WTC11 (cell line): Measurements from ENCODE around the gene AUP1. TPM values are rescaled to one million over a fixed set of nuclear protein-coding genes. Genes with fewer than 3 reads are reported as not detected.

Experiments used
- ATAC-seq: fragments of 200-7000 bp; cut with Tn5 transposase; 2 replicates; pipeline ENCODE4 v1.10.0; 2021; ENCODE audit warnings: mild to moderate bottlenecking, moderate library complexity
- CTCF ChIA-PET: fragments of 300-600 bp; sonication (Branson Sonifier 250); formaldehyde crosslinking; loops from one replicate; lab custom pipeline; 2021; ENCODE audit warnings: antibody characterized with exemption; lab: Charles Lee
- POLR2A ChIA-PET: fragments of 350-600 bp; sonication (Branson Sonifier 250); formaldehyde crosslinking; loops from one replicate; lab custom pipeline; 2021; ENCODE audit warnings: antibody characterized with exemption; lab: Charles Lee
- DNase-seq: peaks from one replicate; pipeline ENCODE4 v3.0.0; 2021; ENCODE audit warnings: low spot score
- H3K27ac Mint-ChIP-seq: 2 replicates; pipeline ENCODE4 v1.8.0; 2021; ENCODE audit warnings: mixed read lengths
- H3K27me3 Mint-ChIP-seq: 2 replicates; pipeline ENCODE4 v1.8.0; 2021; ENCODE audit warnings: low read depth, mild to moderate bottlenecking, moderate library complexity, mixed read lengths
- H3K36me3 Mint-ChIP-seq: 2 replicates; pipeline ENCODE4 v1.8.0; 2021; ENCODE audit warnings: mixed read lengths
- H3K4me1 Mint-ChIP-seq: 2 replicates; pipeline ENCODE4 v1.8.0; 2022; ENCODE audit warnings: mixed read lengths
- H3K4me3 Mint-ChIP-seq: 2 replicates; pipeline ENCODE4 v1.8.0; 2021; ENCODE audit warnings: mild to moderate bottlenecking, moderate library complexity, mixed read lengths
- H3K9me3 Mint-ChIP-seq: 2 replicates; pipeline ENCODE4 v1.8.0; 2021; ENCODE audit warnings: mixed read lengths
- ATF1 ChIP-seq: sonication (generic); formaldehyde crosslinking; IDR thresholded peaks from 2 replicates; pipeline ENCODE4 v1.8.1; 2023; ENCODE audit warnings: mild to moderate bottlenecking, moderate library complexity, missing genetic modification reagents
- CREB1 ChIP-seq: sonication (generic); formaldehyde crosslinking; IDR thresholded peaks from 2 replicates; pipeline ENCODE4 v1.8.0; 2023; ENCODE audit warnings: mild to moderate bottlenecking, missing genetic modification reagents
- E2F1 ChIP-seq: sonication (generic); formaldehyde crosslinking; IDR thresholded peaks from 2 replicates; pipeline ENCODE4 v1.8.0; 2022; ENCODE audit warnings: mild to moderate bottlenecking, missing genetic modification reagents
- ETV6 ChIP-seq: sonication (generic); formaldehyde crosslinking; IDR thresholded peaks from 2 replicates; pipeline ENCODE4 v1.8.1; 2022; ENCODE audit warnings: mild to moderate bottlenecking, missing genetic modification reagents
- FOXJ3 ChIP-seq: sonication (generic); formaldehyde crosslinking; IDR thresholded peaks from 2 replicates; pipeline ENCODE4 v1.9.0; 2021; ENCODE audit warnings: missing genetic modification reagents, mild to moderate bottlenecking, borderline replicate concordance
- GTF2I ChIP-seq: fragments of 250-450 bp; sonication (Bioruptor Pico); conservative IDR thresholded peaks from 2 replicates; pipeline ENCODE4 v1.4.0; 2021; ENCODE audit warnings: mild to moderate bottlenecking
- JUN ChIP-seq: sonication (generic); formaldehyde crosslinking; IDR thresholded peaks from 2 replicates; pipeline ENCODE4 v1.8.0; 2023; ENCODE audit warnings: mild to moderate bottlenecking, missing genetic modification reagents
- NFE2L1 ChIP-seq: sonication (generic); formaldehyde crosslinking; IDR thresholded peaks from 2 replicates; pipeline ENCODE4 v1.8.1; 2023; ENCODE audit warnings: missing genetic modification reagents
- NFYB ChIP-seq: sonication (generic); formaldehyde crosslinking; conservative IDR thresholded peaks from 2 replicates; pipeline ENCODE4 v1.8.0; 2022; ENCODE audit warnings: low read depth, missing genetic modification reagents
- NR2C2 ChIP-seq: sonication (generic); formaldehyde crosslinking; IDR thresholded peaks from 2 replicates; pipeline ENCODE4 v1.8.0; 2022; ENCODE audit warnings: mild to moderate bottlenecking, missing genetic modification reagents
- NR3C1 ChIP-seq: sonication (generic); formaldehyde crosslinking; conservative IDR thresholded peaks from 2 replicates; pipeline ENCODE4 v1.8.1; 2023; ENCODE audit warnings: low read depth, mild to moderate bottlenecking, missing genetic modification reagents
- OVOL2 ChIP-seq: fragments of 250-450 bp; sonication (Bioruptor Pico); IDR thresholded peaks from 2 replicates; pipeline ENCODE4 v1.9.0; 2021; ENCODE audit warnings: mild to moderate bottlenecking, borderline replicate concordance
- PRDM15 ChIP-seq: sonication (generic); formaldehyde crosslinking; IDR thresholded peaks from 2 replicates; pipeline ENCODE4 v1.8.0; 2022; ENCODE audit warnings: missing genetic modification reagents
- RORB ChIP-seq: fragments of 250-450 bp; sonication (Bioruptor Pico); IDR thresholded peaks from 2 replicates; pipeline ENCODE4 v1.9.0; 2021; ENCODE audit warnings: mild to moderate bottlenecking
- SMAD4 ChIP-seq: sonication (generic); formaldehyde crosslinking; IDR thresholded peaks from 2 replicates; pipeline ENCODE4 v1.8.0; 2022; ENCODE audit warnings: mild to moderate bottlenecking, missing genetic modification reagents
- ZNF263 ChIP-seq: sonication (generic); formaldehyde crosslinking; IDR thresholded peaks from 2 replicates; pipeline ENCODE4 v1.8.1; 2022; ENCODE audit warnings: low read depth, mild to moderate bottlenecking, moderate library complexity, missing genetic modification reagents
- ZNF396 ChIP-seq: fragments of 250-450 bp; sonication (Bioruptor Pico); IDR thresholded peaks from 2 replicates; pipeline ENCODE4 v1.8.0; 2021; ENCODE audit warnings: mild to moderate bottlenecking, moderate library complexity, borderline replicate concordance
- ZNF416 ChIP-seq: fragments of 250-450 bp; sonication (Bioruptor Pico); IDR thresholded peaks from 2 replicates; pipeline ENCODE4 v1.9.0; 2021; ENCODE audit warnings: mild to moderate bottlenecking, inconsistent platforms
- total RNA-seq: library from RNA; stranded (reverse); gene quantifications from 3 replicates; pipeline ENCODE4 v1.2.3, GENCODE V29; 2021
- TF ChIP-seq, protein P1 (sequence below): fragments of 250-450 bp; sonication (Bioruptor Pico); IDR thresholded peaks from 2 replicates; pipeline ENCODE4 v1.8.0; 2021; ENCODE audit warnings: mild to moderate bottlenecking
- TF ChIP-seq, protein P2 (sequence below): sonication (generic); formaldehyde crosslinking; IDR thresholded peaks from 2 replicates; pipeline ENCODE4 v1.8.0; 2023; ENCODE audit warnings: missing genetic modification reagents
- TF ChIP-seq, protein P3 (sequence below): sonication (generic); formaldehyde crosslinking; IDR thresholded peaks from 2 replicates; pipeline ENCODE4 v1.8.1; 2022; ENCODE audit warnings: mild to moderate bottlenecking, missing genetic modification reagents, moderate library complexity, borderline replicate concordance

Gene AUP1
- total RNA-seq, 1 experiment from 2014 or later, result 84.9 TPM

- DNase-seq (no peak), ATAC-seq (no peak)
- H3K4me3 Mint-ChIP-seq, result no peak overlapping the region
- ChIA-PET CTCF (no interaction called here), POLR2A (no interaction called here)
- no peak for TF ChIP-seq ETV6 (CRISPR knock-in tag)
- no peak for TF ChIP-seq JUN (CRISPR knock-in tag)
- no peak for TF ChIP-seq CREB1 (CRISPR knock-in tag)
- no peak for TF ChIP-seq PRDM15 (CRISPR knock-in tag)
- TF ChIP-seq E2F1 (CRISPR knock-in tag), result no peak
- no peak for TF ChIP-seq FOXJ3
- no peak for TF ChIP-seq ATF1 (CRISPR knock-in tag)
- no peak for TF ChIP-seq SMAD4 (CRISPR knock-in tag)
- no peak for TF ChIP-seq GTF2I (CRISPR knock-in tag)
- TF ChIP-seq RORB (CRISPR knock-in tag), result no peak
- TF ChIP-seq, protein P1, sequence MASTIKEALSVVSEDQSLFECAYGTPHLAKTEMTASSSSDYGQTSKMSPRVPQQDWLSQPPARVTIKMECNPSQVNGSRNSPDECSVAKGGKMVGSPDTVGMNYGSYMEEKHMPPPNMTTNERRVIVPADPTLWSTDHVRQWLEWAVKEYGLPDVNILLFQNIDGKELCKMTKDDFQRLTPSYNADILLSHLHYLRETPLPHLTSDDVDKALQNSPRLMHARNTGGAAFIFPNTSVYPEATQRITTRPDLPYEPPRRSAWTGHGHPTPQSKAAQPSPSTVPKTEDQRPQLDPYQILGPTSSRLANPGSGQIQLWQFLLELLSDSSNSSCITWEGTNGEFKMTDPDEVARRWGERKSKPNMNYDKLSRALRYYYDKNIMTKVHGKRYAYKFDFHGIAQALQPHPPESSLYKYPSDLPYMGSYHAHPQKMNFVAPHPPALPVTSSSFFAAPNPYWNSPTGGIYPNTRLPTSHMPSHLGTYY (CRISPR knock-in tag), result no peak
- TF ChIP-seq NFE2L1 (CRISPR knock-in tag), result no peak
- TF ChIP-seq NR3C1 (CRISPR knock-in tag), result no peak
- no peak for TF ChIP-seq ZNF263 (CRISPR knock-in tag)
- peaks cover 10% of the 10 kb centered on the region for H3K4me1 Mint-ChIP-seq
- H3K27me3 Mint-ChIP-seq, result peaks cover 36% of the 10 kb centered on the region
- H3K36me3 Mint-ChIP-seq, result no peaks in the 10 kb centered on the region
- no peaks in the 10 kb centered on the region for H3K9me3 Mint-ChIP-seq
- no peak overlapping the region for H3K27ac Mint-ChIP-seq
These were observed 15.1 kb upstream of the AUP1 start for GRCh38 chr2:74544634-74545033.

DNA sequence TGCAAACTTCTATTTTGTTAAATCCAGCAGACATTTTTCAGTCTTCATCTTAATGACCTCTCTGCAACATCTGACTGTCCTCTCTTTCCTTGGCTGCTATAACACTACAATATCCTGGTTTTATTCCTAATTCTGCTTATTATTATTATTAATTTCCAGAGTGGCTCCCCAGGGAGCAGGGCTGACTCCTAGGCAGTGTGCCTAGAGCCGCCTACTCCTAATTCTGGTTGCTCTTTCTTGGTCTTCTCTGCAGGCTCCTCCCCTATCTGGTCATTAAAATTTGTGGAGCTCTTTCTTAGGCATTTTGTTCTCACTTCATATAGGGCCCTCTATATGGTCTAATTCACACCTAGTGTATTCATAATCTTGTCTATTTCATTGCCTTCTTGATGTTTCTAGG is 13.5 kb upstream of the AUP1 start:
- Mint-ChIP-seq H3K4me1 (peaks cover 5% of the 10 kb centered on the region), H3K4me3 (no peak overlapping the region), H3K9me3 (no peaks in the 10 kb centered on the region), H3K27ac (no peak overlapping the region), H3K27me3 (peaks cover 23% of the 10 kb centered on the region), H3K36me3 (no peaks in the 10 kb centered on the region)
- DNase-seq (no peak), ATAC-seq (no peak)
- TF ChIP-seq, protein P2, sequence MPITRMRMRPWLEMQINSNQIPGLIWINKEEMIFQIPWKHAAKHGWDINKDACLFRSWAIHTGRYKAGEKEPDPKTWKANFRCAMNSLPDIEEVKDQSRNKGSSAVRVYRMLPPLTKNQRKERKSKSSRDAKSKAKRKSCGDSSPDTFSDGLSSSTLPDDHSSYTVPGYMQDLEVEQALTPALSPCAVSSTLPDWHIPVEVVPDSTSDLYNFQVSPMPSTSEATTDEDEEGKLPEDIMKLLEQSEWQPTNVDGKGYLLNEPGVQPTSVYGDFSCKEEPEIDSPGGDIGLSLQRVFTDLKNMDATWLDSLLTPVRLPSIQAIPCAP (CRISPR knock-in tag), result no peak
- no peak for TF ChIP-seq ZNF416 (CRISPR knock-in tag)
- TF ChIP-seq CREB1 (CRISPR knock-in tag), result no peak
- CTCF ChIA-PET, result no interaction called here
- POLR2A ChIA-PET, result no interaction called here

GRCh38 chr2:74540291-74540690 is 10.8 kb upstream of the AUP1 start:
- H3K36me3 Mint-ChIP-seq, result no peaks in the 10 kb centered on the region
- H3K9me3 Mint-ChIP-seq, result no peaks in the 10 kb centered on the region
- H3K27me3 Mint-ChIP-seq, result peaks cover 7% of the 10 kb centered on the region
- ATAC-seq, result no peak
- ChIA-PET CTCF (no interaction called here), POLR2A (no interaction called here)
- no peak for DNase-seq
- peaks cover 8% of the 10 kb centered on the region; the same call in 1 of the 2 replicates for H3K4me1 Mint-ChIP-seq
- no peak overlapping the region for H3K27ac Mint-ChIP-seq
- no peak overlapping the region for H3K4me3 Mint-ChIP-seq
- TF ChIP-seq NR2C2 (CRISPR knock-in tag), result no peak
- TF ChIP-seq, protein P3, sequence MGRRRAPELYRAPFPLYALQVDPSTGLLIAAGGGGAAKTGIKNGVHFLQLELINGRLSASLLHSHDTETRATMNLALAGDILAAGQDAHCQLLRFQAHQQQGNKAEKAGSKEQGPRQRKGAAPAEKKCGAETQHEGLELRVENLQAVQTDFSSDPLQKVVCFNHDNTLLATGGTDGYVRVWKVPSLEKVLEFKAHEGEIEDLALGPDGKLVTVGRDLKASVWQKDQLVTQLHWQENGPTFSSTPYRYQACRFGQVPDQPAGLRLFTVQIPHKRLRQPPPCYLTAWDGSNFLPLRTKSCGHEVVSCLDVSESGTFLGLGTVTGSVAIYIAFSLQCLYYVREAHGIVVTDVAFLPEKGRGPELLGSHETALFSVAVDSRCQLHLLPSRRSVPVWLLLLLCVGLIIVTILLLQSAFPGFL (CRISPR knock-in tag), result no peak
- no peak for TF ChIP-seq NFE2L1 (CRISPR knock-in tag)
- TF ChIP-seq NFYB, result no peak
- TF ChIP-seq PRDM15 (CRISPR knock-in tag), result no peak
- no peak for TF ChIP-seq ZNF263 (CRISPR knock-in tag)
- no peak for TF ChIP-seq ZNF396 (CRISPR knock-in tag)
- TF ChIP-seq OVOL2 (CRISPR knock-in tag), result no peak
- TF ChIP-seq ZNF416 (CRISPR knock-in tag), result no peak
